Adrenal gland (tissue), 5 donors: Measurements from ENCODE around the gene FAM50A.
A peak's percentile ranks its signal among the peaks of the same experiment; 100 is the strongest.

Experiments
- CTCF ChIP-seq, 6 experiments: fragments of 450-650 bp in 4 of 6; fragments of 200-600 bp in 2 of 6; sonication (generic) in 1 of 6; IDR thresholded peaks; 1 replicate in 5 of 6; 2 replicates in 1 of 6; pipeline versions ENCODE4 v1.5.1 to v1.8.0; 2016 to 2021; ENCODE audit warnings: antibody characterized with exemption in 6 of 6, mild to moderate bottlenecking in 2 of 6, moderate library complexity in 1 of 6
- POLR2A ChIP-seq, 2 donors: fragments of 450-650 bp; IDR thresholded peaks; one replicate each; pipeline ENCODE4 v1.6.1; 2017; ENCODE audit warnings: antibody characterized with exemption in 2 of 2, mild to moderate bottlenecking in 2 of 2, moderate library complexity in 1 of 2
- donor health status: DM: no; HTN: no; CAD: no.

GRCh38 chrX:154398668-154399526, 45.0 kb upstream of the FAM50A start:
- TF ChIP-seq POLR2A (IDR thresholded peaks at IDR 0.05) (no peak), CTCF (IDR thresholded peaks at IDR 0.05) (peak; percentile 52 to 85 (median 78))
